ENCODE measurements around the gene SF1.

SF1 gene

DNA sequence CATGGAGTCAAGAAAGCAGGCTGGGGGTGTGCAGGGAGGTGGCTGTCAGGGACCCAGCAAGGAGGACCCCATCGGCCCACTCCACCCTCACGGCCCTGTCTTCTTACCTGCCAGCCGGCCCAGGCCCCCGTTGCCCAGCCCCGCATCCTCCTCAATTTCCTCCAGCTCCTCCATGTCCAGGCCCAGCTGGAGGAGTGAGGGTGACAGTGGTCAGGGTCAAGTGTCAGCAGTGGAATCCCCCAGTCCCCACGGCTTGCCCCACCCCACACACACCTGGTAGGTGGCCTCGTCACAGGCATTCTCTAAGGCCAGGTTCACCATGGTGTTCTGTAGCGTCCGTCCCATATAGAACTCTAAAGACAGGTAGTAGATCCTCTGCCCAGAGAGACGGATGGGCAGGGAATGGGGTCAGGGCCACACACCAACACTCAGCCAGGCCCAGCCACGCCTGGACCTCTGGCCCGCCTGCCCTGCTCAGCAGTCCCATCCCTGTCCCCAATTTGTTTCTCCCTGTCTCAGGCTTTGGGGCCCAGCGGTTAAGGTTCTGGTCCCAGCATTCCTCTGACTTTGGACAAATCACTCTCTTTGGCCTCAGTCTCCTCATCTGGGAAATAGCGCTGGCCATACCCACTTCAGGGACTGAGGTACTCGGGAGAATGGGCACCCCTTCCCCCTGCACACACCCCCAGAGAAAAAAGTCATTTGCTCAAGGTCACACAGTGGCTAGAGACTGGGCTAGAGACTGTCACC, 19.8 kb downstream of the SF1 start:
- Histone ChIP-seq H3K4me3 (ENCODE audit: low read length) (no peak overlapping the region), H3K27me3 (ENCODE audit: insufficient read depth, low read length) (no peaks in the 10 kb centered on the region), H3K4me1 (ENCODE audit: insufficient read depth, low read length) (peaks cover 40% of the 10 kb centered on the region), H3K27ac (ENCODE audit: low read depth, low read length) (no peak overlapping the region), H3K9me3 (ENCODE audit: insufficient read depth, low read depth, low read length) (no peaks in the 10 kb centered on the region), H3K36me3 (ENCODE audit: insufficient read depth, low read length) (peaks cover under 1% of the 10 kb centered on the region; the same call in 1 of the 2 replicates), H3K9ac (ENCODE audit: low read depth, low read length) (no peak overlapping the region)
- WGBS: 93% methylated on average over 15 of the region's 15 CpGs

GRCh38 chr11:64757549-64758329, 20.6 kb downstream of the SF1 start:
- H3K4me1 ChIP-seq (ENCODE audit: insufficient read depth, low read length): peaks cover 32% of the 10 kb centered on the region
- no peak overlapping the region for H3K9ac ChIP-seq (ENCODE audit: low read depth, low read length)
- no peaks in the 10 kb centered on the region for H3K9me3 ChIP-seq (ENCODE audit: insufficient read depth, low read depth, low read length)

DNA sequence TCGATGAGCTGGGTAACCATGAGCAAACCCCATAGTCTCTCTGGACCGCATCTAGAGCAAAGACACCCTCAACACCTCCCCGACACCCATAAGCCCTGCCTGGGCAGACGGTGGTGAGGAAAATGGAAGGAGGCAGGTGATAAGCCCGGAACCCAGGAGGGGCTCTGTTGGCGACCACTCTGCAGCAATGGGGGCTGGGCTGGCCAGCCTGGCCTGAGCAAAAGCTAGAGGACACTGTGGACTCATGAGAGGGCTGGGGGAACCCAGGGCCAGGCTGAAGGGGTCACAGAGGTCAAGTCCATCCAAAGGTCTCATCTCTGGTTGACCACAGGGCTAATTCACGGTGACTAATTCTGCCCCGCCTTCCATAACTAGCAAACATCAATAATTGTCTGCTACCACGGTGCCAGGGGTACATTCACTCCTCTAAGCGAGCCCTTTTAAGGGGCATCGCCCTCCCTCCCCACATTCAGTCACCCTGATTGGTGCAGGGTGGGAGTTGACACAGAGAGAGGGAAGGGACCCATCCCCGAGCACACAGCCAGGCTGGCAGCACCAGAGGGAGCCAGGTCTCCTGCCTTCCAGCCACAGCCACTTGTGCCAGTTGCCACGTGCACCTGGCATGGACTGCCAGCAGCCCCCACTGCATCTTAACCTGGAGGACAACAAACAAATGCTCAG, 22.5 kb downstream of the SF1 start:
- Histone ChIP-seq H3K27me3 (ENCODE audit: insufficient read depth, low read length) (no peaks in the 10 kb centered on the region), H3K4me1 (ENCODE audit: insufficient read depth, low read length) (peaks cover 18% of the 10 kb centered on the region), H3K9me3 (ENCODE audit: insufficient read depth, low read depth, low read length) (no peaks in the 10 kb centered on the region), H3K27ac (ENCODE audit: low read depth, low read length) (no peak overlapping the region), H3K4me3 (ENCODE audit: low read length) (no peak overlapping the region), H3K36me3 (ENCODE audit: insufficient read depth, low read length) (no peaks in the 10 kb centered on the region), H3K9ac (ENCODE audit: low read depth, low read length) (no peak overlapping the region)
- 89% methylated on average over 13 of the region's 13 CpGs for WGBS

More at GRCh38 chr11:64757549-64758329, 20.6 kb downstream of the SF1 start:
- H3K27me3 ChIP-seq (ENCODE audit: insufficient read depth, low read length): no peaks in the 10 kb centered on the region
- H3K36me3 ChIP-seq (ENCODE audit: insufficient read depth, low read length): no peaks in the 10 kb centered on the region; the same call in 1 of the 2 replicates
- WGBS: 87% methylated on average over 19 of the region's 19 CpGs
- no peak overlapping the region for H3K27ac ChIP-seq (ENCODE audit: low read depth, low read length)
- H3K4me3 ChIP-seq (ENCODE audit: low read length): no peak overlapping the region

GRCh38 chr11:64754919-64755662, 23.3 kb downstream of the SF1 start:
- 92% methylated on average over 21 of the region's 21 CpGs for WGBS
- no peak overlapping the region for H3K27ac ChIP-seq (ENCODE audit: low read depth, low read length)
- H3K27me3 ChIP-seq (ENCODE audit: insufficient read depth, low read length): no peaks in the 10 kb centered on the region
- H3K36me3 ChIP-seq (ENCODE audit: insufficient read depth, low read length): no peaks in the 10 kb centered on the region
- no peaks in the 10 kb centered on the region for H3K9me3 ChIP-seq (ENCODE audit: insufficient read depth, low read depth, low read length)
- no peak overlapping the region for H3K4me3 ChIP-seq (ENCODE audit: low read length)
- no peak overlapping the region for H3K9ac ChIP-seq (ENCODE audit: low read depth, low read length)
- H3K4me1 ChIP-seq (ENCODE audit: insufficient read depth, low read length): peaks cover 11% of the 10 kb centered on the region

GRCh38 chr11:64754124-64754918, 24.0 kb downstream of the SF1 start:
- no peak overlapping the region for H3K9ac ChIP-seq (ENCODE audit: low read depth, low read length)
- H3K36me3 ChIP-seq (ENCODE audit: insufficient read depth, low read length): no peaks in the 10 kb centered on the region
- no peaks in the 10 kb centered on the region for H3K27me3 ChIP-seq (ENCODE audit: insufficient read depth, low read length)
- 87% methylated on average over 25 of the region's 26 CpGs for WGBS
- peaks cover 3% of the 10 kb centered on the region; the same call in 1 of the 2 replicates for H3K4me1 ChIP-seq (ENCODE audit: insufficient read depth, low read length)
- no peaks in the 10 kb centered on the region for H3K9me3 ChIP-seq (ENCODE audit: insufficient read depth, low read depth, low read length)
- no peak overlapping the region for H3K4me3 ChIP-seq (ENCODE audit: low read length)
- H3K27ac ChIP-seq (ENCODE audit: low read depth, low read length): no peak overlapping the region

GRCh38 chr11:64753380-64754123, 24.8 kb downstream of the SF1 start:
- no peaks in the 10 kb centered on the region for H3K36me3 ChIP-seq (ENCODE audit: insufficient read depth, low read length)
- H3K27me3 ChIP-seq (ENCODE audit: insufficient read depth, low read length): no peaks in the 10 kb centered on the region
- 94% methylated on average over 43 of the region's 43 CpGs for WGBS
- no peak overlapping the region for H3K4me3 ChIP-seq (ENCODE audit: low read length)
- no peaks in the 10 kb centered on the region for H3K9me3 ChIP-seq (ENCODE audit: insufficient read depth, low read depth, low read length)
- H3K4me1 ChIP-seq (ENCODE audit: insufficient read depth, low read length): no peaks in the 10 kb centered on the region
- H3K27ac ChIP-seq (ENCODE audit: low read depth, low read length): no peak overlapping the region
- H3K9ac ChIP-seq (ENCODE audit: low read depth, low read length): no peak overlapping the region

GRCh38 chr11:64753019-64753379, 25.3 kb downstream of the SF1 start:
- no peak overlapping the region for H3K4me3 ChIP-seq (ENCODE audit: low read length)
- H3K9ac ChIP-seq (ENCODE audit: low read depth, low read length): no peak overlapping the region
- 93% methylated on average over 7 of the region's 7 CpGs for WGBS
- no peaks in the 10 kb centered on the region for H3K36me3 ChIP-seq (ENCODE audit: insufficient read depth, low read length)
- no peaks in the 10 kb centered on the region for H3K27me3 ChIP-seq (ENCODE audit: insufficient read depth, low read length)
- no peak overlapping the region for H3K27ac ChIP-seq (ENCODE audit: low read depth, low read length)
- no peaks in the 10 kb centered on the region for H3K4me1 ChIP-seq (ENCODE audit: insufficient read depth, low read length)
- H3K9me3 ChIP-seq (ENCODE audit: insufficient read depth, low read depth, low read length): no peaks in the 10 kb centered on the region

GRCh38 chr11:64752175-64752970, 26.0 kb downstream of the SF1 start:
- Histone ChIP-seq H3K4me3 (ENCODE audit: low read length) (no peak overlapping the region), H3K4me1 (ENCODE audit: insufficient read depth, low read length) (no peaks in the 10 kb centered on the region), H3K9ac (ENCODE audit: low read depth, low read length) (no peak overlapping the region), H3K27ac (ENCODE audit: low read depth, low read length) (no peak overlapping the region), H3K36me3 (ENCODE audit: insufficient read depth, low read length) (no peaks in the 10 kb centered on the region), H3K27me3 (ENCODE audit: insufficient read depth, low read length) (no peaks in the 10 kb centered on the region), H3K9me3 (ENCODE audit: insufficient read depth, low read depth, low read length) (no peaks in the 10 kb centered on the region)
- WGBS: 88% methylated on average over 14 of the region's 14 CpGs

- Histone ChIP-seq H3K9ac (ENCODE audit: low read depth, low read length) (no peak overlapping the region), H3K4me3 (ENCODE audit: low read length) (no peak overlapping the region), H3K27me3 (ENCODE audit: insufficient read depth, low read length) (no peaks in the 10 kb centered on the region), H3K9me3 (ENCODE audit: insufficient read depth, low read depth, low read length) (no peaks in the 10 kb centered on the region), H3K4me1 (ENCODE audit: insufficient read depth, low read length) (no peaks in the 10 kb centered on the region), H3K27ac (ENCODE audit: low read depth, low read length) (no peak overlapping the region), H3K36me3 (ENCODE audit: insufficient read depth, low read length) (no peaks in the 10 kb centered on the region)
- WGBS: 93% methylated on average over 9 of the region's 9 CpGs
Observed at GRCh38 chr11:64751580-64751979, 26.8 kb downstream of the SF1 start.

Data from HUES64 (cell line).